Transverse colon (tissue), 4 donors: ENCODE data around the gene STRBP. TPM values are rescaled to one million over a fixed set of nuclear protein-coding genes. Genes with fewer than 3 reads are reported as not detected.

Experiments
- DNase-seq: peaks from one replicate; pipeline ENCODE4 v3.0.0-alpha.2; 2019
- H3K27ac ChIP-seq, 4 donors: fragments of 200-600 bp; sonication (generic); 2 replicates each; pipeline ENCODE4 v1.5.1; 2016 to 2018; ENCODE audit warnings: inconsistent platforms in 4 of 4
- H3K27me3 ChIP-seq: fragments of 200-600 bp; sonication (generic); 2 replicates; pipeline ENCODE4 v1.5.1; 2017; ENCODE audit warnings: inconsistent platforms
- H3K36me3 ChIP-seq, 4 donors: fragments of 200-600 bp; sonication (generic); 2 replicates each; pipeline ENCODE4 v1.5.1; 2017 to 2019; ENCODE audit warnings: inconsistent platforms in 4 of 4
- H3K4me1 ChIP-seq, 4 donors: fragments of 200-600 bp; sonication (generic); 2 replicates each; pipeline ENCODE4 v1.5.1; 2017 to 2020; ENCODE audit warnings: inconsistent platforms in 4 of 4
- H3K4me3 ChIP-seq, 4 donors: fragments of 200-600 bp; sonication (generic); 1 replicate in 1 of 4; 2 replicates in 3 of 4; pipeline versions ENCODE4 v1.5.1 to v1.6.1; 2017 to 2019; ENCODE audit warnings: inconsistent platforms in 4 of 4
- H3K9me3 ChIP-seq, 2 donors: fragments of 200-600 bp; sonication (generic); 2 replicates each; pipeline ENCODE4 v1.5.1; 2017 to 2019; ENCODE audit warnings: inconsistent platforms in 2 of 2
- CTCF ChIP-seq, 5 experiments: fragments of 200-600 bp in 3 of 5; fragments of 450-650 bp in 2 of 5; sonication (generic) in 3 of 5; IDR thresholded peaks; 1 replicate in 2 of 5; 2 replicates in 3 of 5; pipeline ENCODE4 v1.5.1; 2016 to 2017; ENCODE audit warnings: antibody characterized with exemption in 5 of 5, inconsistent platforms in 3 of 5, mild to moderate bottlenecking in 2 of 5, moderate library complexity in 1 of 5
- EP300 ChIP-seq: sonication (generic); formaldehyde crosslinking; IDR thresholded peaks from one replicate; pipeline ENCODE4 v1.6.1; 2017; ENCODE audit warnings: antibody characterized with exemption, low read depth
- POLR2A ChIP-seq: fragments of 450-650 bp; IDR thresholded peaks from one replicate; pipeline ENCODE4 v1.6.1; 2016; ENCODE audit warnings: antibody characterized with exemption, mild to moderate bottlenecking, moderate library complexity
- POLR2AphosphoS5 ChIP-seq, 3 donors: sonication (generic); formaldehyde crosslinking; IDR thresholded peaks; one replicate each; pipeline ENCODE4 v1.6.1; 2016; ENCODE audit warnings: antibody characterized with exemption in 3 of 3
- WGBS, 2 donors: methylation state at CpG; one replicate each; pipeline ENCODE4 v1.1.5; 2018; ENCODE audit warnings: low coverage in 1 of 2; 5-methylcytosine and 5-hydroxymethylcytosine counted together
- in situ Hi-C, 4 donors: fragments of 200-750 bp; cut with MboI; loops; one replicate each; pipeline versions ENCODE4 v1.15.0 to v1.15.1; 2017; ENCODE audit warnings: low sequenced_read_pairs in 3 of 4, low pct_ligation_motif_present in 1 of 4, low pct_unique_long_range_greater_than_20kb in 1 of 4
- intact Hi-C: fragments of 100-400 bp; cut with DNase I; formaldehyde crosslinking; loops from one replicate; pipeline ENCODE4 v1.15.1; 2023; ENCODE audit warnings: low total_unique reads
- total RNA-seq, 4 donors: library from RNA; depleted of rRNA; stranded (reverse); fragments of >200 nt; gene quantifications; one replicate each; pipeline ENCODE4 v1.1.0, GENCODE V29; 2016

The STRBP gene
- total RNA-seq, 4 donors from 2014 or later: 19.1 to 50.3 (median 43.2) TPM

- H3K27ac ChIP-seq: peak overlapping the region in 2 of 4 donors; percentile 10 to 12
- intact Hi-C loops (loop anchor here (10.0 kb wide), 1 partner anchor 243 kb away; the partner anchor contains the start of gene CRB2), in situ Hi-C loops (no loop called here)
- DNase-seq: no peak
- no peaks in the 10 kb centered on the region for H3K27me3 ChIP-seq
- no peak for TF ChIP-seq POLR2AphosphoS5 (IDR thresholded peaks at IDR 0.05)
- TF ChIP-seq CTCF (IDR thresholded peaks at IDR 0.05): no peak
- no peak for TF ChIP-seq POLR2A
- H3K9me3 ChIP-seq: no peaks in the 10 kb centered on the region
- H3K4me3 ChIP-seq: no peak overlapping the region
- H3K4me1 ChIP-seq: peaks cover 0 to 13% (median 2%) of the 10 kb centered on the region in 4 donors
- H3K36me3 ChIP-seq: peaks cover 0 to 7% (median 0%) of the 10 kb centered on the region in 4 donors
- 76 to 90% methylated on average over 9 to 41 of the region's 43 CpGs for WGBS, 2 donors
These were observed 156.1 kb downstream of the STRBP start for GRCh38 chr9:123112015-123112975.

- no peak for TF ChIP-seq POLR2AphosphoS5 (IDR thresholded peaks at IDR 0.05)
- TF ChIP-seq CTCF (IDR thresholded peaks at IDR 0.05): no peak
- no peak for TF ChIP-seq EP300
- TF ChIP-seq POLR2A: no peak
- H3K4me1 ChIP-seq: peaks cover 0 to 13% (median 2%) of the 10 kb centered on the region in 4 donors
- H3K27me3 ChIP-seq: no peaks in the 10 kb centered on the region
- peak overlapping the region in 2 of 4 donors; percentile 10 to 12 for H3K27ac ChIP-seq
- intact Hi-C loops (loop anchor here (10.0 kb wide), 1 partner anchor 243 kb away; the partner anchor contains the start of gene CRB2), in situ Hi-C loops (no loop called here)
- WGBS, 2 donors: 60% methylated on average over 8 of the region's 8 CpGs; no CpG with 5 or more reads in 1 of the 2 donors
- H3K9me3 ChIP-seq: no peaks in the 10 kb centered on the region
- peaks cover 0 to 7% (median 0%) of the 10 kb centered on the region in 4 donors for H3K36me3 ChIP-seq
- H3K4me3 ChIP-seq: no peak overlapping the region
- DNase-seq: no peak
These were observed 156.9 kb downstream of the STRBP start for GRCh38 chr9:123111427-123112014.

GRCh38 chr9:123109540-123110279, 158.7 kb downstream of the STRBP start:
- no peaks in the 10 kb centered on the region for H3K9me3 ChIP-seq
- H3K27me3 ChIP-seq: no peaks in the 10 kb centered on the region
- peaks cover 0 to 13% (median 2%) of the 10 kb centered on the region in 4 donors for H3K4me1 ChIP-seq
- no peak overlapping the region for H3K4me3 ChIP-seq
- in situ Hi-C loops (no loop called here), intact Hi-C loops (loop anchor here (10.0 kb wide), 1 partner anchor 245 kb away; the partner anchor contains the start of gene CRB2)
- no peak for DNase-seq
- 79 to 83% methylated on average over 6 to 15 of the region's 15 CpGs for WGBS, 2 donors
- TF ChIP-seq POLR2AphosphoS5 (IDR thresholded peaks at IDR 0.05) (no peak), CTCF (IDR thresholded peaks at IDR 0.05) (no peak), EP300 (no peak), POLR2A (no peak)
- H3K36me3 ChIP-seq: peaks cover 0 to 7% (median under 1%) of the 10 kb centered on the region in 4 donors
- no peak overlapping the region for H3K27ac ChIP-seq
